GM19324 (cell line): ENCODE data around the gene CRYBA4.
A peak's percentile ranks its signal among the peaks of the same experiment; 100 is the strongest.

Experiments
- ATAC-seq: cut with Tn5 transposase; IDR thresholded peaks from one replicate; pipeline ENCODE4 v1.9.1; 2021; ENCODE audit warnings: mild to moderate bottlenecking, moderate library complexity; ENCODE audit not compliant: unreplicated experiment, low FRiP score

CRYBA4 gene

DNA sequence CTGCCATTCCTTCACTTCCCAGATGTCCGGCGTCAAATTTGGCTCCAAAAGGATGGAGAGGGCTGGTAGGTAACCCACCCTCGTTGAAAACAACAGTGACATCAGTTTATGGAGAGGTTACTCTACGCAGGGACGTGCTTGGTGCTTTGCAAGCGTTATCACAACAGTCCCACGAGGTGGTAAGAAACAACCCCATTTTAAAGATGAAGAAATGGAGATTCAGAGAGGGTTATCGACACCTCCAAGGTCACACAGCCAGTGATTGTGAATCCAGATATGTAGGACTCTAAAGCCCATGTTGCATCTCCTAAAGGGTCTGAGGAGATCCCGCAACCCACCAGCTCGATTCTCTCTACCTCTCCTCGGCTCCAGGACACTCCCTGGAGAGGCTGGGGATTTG is 36.4 kb downstream of the CRYBA4 start:
- no peak for ATAC-seq

DNA sequence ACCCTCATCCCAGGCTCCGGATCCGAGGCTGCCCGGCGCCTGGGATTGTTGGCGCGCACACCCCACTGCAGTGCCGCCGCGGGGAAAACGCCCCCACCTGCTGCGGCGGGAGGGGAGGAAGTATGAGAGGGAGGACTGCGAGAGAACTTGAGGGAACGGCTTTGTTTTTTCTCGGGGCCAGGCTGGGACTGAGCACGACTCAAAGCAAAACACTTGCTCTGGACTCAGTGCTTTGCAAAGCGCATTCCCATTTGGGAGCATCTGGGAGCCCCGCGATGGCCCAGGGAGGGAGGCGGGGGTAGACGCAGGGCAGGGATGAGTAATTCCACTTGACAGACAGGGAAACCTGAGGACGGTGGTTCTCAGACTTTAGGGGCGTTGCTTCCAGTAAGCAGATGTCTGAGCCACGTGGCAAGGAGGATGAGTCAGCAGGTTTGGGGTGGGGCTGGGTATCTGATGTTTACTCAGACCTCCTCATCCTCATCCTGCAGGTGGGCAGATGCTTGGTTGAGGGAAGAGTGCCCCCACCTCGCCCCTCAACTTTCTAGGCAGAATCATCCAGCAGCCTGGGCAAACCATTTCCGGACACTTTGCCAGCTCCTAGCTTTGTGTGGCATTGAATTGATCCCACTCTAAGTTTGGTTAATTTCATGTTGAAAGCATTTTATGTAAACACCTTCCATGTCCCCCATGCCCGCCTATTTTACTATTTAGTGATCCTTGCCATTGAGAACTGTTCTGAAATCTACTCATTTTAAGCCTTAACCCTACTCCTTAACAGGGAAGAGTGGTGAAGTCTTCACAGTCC is 37.1 kb downstream of the CRYBA4 start:
- no peak for ATAC-seq

DNA sequence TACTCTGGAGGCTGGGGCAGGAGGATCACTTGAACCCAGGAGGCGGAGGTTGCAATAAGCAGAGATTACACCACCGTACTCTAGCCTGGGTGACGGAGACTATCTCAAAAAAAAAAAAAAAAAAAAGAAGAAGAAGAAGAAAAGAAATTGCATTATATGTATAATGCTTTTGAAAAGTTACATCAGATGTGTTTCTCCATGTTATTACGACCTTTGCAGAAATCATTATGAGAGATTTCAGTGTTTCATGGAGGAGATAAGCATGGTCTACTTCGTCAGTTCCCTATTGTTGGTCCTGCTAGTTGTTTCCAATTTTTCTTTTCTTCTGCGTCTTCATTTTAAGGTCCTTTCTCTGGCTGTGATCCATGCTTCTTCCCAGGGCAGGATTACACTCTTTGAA is 38.6 kb downstream of the CRYBA4 start:
- ATAC-seq: no peak

DNA sequence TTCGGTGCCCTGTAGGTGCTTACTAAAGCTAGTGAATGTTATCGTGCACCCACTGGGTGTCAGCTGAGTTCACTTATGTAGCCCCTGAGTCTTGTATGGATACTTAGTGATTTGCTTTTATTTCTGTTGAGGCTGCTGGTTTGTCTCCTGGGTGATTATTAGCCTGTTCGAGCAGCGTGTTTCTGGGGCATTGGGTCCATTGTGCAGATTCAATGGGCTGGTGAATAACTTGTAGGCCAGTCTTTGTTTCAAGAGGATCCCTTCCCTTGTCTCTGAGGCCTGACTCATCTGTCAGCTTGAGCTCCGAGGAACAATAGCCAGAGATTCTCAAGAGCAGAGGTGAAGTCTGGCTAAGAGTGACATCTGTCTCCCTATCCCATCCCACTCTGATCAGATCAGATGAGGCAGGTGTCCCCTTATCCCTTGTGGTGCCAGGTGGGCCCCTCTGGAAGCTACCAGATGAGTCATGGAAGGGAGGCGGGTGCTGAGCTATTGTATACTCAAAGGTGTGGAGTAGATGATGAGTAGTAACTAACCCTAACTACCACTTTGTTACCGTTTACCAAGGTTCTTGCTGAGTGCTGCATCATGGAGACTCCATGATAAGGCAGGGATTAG is 39.3 kb downstream of the CRYBA4 start:
- no peak for ATAC-seq

DNA sequence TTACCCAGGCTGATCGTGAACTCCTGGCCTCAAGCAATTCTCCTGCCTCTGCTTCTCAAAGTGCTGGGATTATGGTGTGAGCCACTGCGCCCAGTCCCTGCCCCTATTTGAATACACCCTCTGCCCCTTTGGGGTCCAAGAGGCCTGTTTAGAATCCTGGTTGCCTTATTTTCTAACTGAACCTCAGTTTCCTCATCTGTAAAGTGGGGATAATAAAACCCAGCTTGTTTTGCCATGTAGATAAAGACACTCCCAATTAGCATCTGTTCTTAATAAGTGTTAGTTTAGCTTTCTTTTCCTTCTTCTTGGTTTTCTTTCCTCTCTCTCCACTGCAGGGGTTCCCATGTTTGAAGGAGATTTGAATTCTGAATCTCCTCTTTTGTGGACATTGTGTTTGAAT is 40.4 kb downstream of the CRYBA4 start:
- no peak for ATAC-seq

DNA sequence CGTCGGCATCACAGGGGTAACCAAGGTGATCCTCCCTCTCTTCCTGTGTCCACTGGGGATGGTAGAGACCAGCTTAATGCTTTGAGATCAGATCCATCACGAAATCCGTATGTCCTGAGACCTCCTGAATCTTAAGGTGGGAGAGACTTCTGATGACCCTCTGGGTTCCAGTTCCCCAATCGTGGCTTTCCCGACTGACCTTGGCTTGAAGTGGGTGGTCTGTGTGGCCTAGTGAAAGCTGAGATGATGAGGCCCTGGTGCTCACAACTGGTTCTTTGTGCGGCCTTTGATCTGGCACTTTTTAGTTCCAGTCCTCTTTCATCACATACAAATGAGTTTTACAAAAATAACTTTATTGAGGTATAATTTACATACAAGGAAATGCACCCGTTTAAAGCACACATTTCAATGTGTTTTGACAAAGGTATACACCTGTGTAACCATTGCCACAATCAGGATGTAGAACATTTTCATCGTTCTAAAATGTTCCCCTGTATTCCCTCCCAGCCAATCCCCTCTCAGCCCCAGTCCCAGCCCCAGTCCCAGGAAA is 41.7 kb downstream of the CRYBA4 start:
- no peak for ATAC-seq

DNA sequence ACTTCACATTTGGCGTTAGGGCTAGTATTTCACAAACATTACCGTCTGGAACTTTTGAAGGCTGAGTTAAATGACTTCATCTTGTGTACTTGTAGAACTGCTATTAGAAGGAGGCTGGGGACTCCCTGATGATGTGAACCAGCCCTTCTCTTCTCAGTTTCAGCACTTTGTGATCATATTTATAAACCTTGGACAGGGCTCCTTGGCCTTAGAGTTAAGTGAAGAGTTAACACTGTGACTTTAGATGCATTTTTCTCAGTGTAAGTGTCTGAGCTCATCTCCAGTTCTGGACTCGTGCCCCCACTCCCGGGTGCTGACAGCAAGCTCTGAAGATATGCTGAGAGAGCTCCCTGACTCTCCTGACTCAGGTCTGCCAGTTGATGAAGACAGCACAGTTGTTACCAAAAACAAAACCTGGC is 44.1 kb downstream of the CRYBA4 start:
- ATAC-seq: no peak

DNA sequence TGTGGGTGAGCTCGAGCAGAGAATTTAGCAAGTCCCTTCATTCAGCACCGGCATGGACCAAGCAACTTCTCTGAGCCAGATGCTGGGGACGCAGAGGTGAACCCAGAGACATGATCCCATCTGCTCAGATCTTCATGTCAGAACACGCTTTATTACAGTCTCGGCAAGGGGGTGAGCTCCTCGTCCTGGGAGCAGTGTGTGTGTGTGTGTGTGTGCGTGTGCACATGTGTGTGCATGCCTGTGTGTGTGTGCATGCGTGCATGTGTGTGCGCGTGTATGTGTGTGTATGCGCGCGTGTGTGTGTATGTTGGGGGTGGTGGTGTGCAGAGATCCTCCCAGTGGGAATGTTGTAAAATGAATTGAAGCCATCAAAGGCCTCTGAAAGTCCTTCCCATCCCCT is 45.4 kb downstream of the CRYBA4 start:
- no peak for ATAC-seq

DNA sequence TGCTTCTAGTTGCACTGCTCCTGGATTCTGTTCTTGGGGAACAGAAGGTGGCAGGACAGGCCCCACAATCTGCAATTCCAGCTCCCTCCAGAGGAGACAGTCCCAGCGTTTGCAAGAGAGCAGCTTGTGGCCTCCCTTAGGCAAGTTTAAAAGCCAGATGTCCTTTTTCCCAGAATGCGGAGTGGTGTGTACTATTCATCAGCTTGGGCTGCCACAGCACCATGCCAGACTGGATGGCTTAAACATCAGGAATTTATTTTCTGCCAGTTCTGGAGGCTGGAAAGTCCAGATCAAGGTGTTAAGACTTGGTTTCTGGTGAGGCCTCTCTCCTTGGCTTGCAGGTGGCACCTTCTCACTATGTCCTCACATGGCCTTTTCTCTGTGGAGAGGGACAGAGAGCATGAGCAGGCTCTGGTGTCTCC is 47.3 kb downstream of the CRYBA4 start:
- no peak for ATAC-seq

DNA sequence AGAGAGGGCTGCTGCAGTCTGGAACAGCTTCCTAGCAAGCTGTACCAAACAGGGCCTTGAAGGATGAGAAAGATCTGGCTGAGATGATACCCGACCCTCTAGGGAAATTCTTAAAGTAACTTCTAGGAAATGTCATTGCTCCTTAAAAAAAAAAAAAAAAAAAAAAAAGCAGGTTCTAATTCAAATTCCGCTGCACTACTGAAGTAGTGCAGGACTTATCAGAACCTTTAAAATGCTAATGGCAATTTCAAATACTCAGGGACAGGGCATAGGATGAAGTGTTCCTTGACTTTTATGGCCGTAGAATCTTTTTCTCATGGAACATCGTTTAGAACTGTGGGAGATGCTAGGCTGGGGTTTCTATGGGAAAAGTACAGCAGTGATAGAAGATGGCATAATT is 48.7 kb downstream of the CRYBA4 start:
- no peak for ATAC-seq

DNA sequence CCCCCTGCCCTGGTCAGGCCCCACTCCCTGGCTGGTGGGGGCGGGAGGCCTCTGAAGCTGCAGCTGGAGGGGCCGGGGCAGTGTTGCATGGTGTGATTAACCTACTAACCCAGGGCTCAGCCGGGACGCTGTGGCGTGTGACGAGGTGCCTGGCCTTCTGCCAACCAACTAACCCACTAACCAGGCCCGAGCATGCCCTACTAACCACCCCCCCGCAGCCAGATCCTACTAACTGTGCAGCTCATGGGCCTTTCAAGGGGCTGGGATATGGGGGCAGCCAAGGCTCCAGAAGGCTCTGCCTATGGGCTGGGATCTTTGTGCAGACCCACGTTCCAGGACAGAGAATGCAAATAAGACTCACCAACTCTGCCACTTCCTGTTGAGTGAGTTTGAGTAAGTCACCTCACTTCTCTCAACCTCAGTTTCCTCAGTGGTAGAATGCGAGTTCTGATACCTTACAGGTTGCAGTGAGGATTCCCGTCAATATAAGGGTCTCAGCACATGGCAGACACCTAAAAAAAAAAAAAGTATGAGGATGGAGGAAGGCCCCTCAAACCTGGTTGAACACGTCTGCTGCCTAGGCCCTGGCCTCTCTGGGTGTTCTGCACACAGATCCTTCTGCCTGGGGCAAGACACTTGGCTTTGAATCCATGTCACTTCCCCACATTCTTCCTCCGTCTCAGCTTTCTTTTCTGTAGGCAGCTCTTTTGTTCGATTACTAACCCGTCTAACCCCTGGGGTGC is 49.7 kb downstream of the CRYBA4 start:
- no peak for ATAC-seq

DNA sequence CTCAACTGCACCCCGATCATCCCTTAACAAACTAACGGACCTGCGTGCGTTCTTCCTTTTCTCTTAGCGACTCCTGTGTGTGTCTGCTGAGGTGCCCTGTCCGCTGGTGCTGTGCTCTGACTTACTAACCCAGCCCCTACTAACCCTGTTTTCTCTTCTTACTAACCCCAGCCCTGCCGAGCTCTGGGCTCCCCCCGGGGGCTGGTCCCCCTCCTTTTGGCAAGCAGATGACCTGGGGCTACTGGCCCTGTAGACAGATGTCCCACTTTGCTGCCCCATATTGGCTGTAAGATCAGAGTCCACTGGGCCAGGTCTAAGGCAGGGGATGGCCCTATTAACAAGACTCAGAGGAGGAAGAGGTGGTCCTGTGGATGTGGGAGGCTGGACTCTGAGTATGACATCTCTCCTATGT is 50.3 kb downstream of the CRYBA4 start:
- ATAC-seq: peak; percentile 1

DNA sequence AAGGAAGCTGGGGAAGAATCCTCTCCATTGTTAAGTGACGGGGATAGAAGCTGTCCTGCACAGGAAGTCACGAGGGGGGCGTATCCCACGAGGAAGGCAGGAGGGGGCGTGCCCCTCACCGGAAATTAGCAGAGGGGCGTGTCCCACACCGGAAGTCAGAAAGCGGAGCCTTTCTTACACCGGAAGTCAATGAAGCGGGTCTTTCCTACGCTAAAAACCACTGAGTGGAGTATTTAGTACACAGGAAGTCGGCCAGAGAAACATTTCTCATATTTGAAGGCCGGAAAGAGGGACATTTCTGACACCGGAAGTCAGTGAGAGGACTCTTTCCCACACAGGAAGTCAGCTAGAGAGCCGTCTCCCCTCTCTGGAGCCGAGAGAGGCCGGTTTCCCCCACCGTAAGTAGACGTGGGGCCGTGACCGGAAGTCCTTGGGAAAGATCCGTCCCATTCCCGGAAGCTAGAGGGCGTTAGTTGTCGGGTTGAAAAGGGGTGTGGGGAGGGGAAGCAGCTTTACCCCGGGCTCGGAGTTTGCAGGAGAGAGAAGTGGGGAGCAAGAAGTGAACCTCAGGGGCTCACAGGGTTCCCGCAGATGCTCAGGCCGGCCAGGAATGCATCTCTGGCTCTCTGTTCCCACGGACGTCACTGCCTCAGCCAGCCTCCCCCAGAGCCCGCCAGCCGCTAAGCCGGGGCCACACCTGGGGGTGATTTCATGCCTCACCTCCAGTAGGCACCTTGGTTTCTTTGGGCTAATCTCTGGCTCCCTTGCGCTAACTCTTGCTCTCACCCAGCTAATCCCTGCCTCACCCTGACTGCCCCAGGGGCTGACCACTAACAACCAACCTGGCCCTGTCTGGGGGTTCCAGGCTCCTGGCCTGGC is 51.1 kb downstream of the CRYBA4 start:
- ATAC-seq: peak; percentile 67

DNA sequence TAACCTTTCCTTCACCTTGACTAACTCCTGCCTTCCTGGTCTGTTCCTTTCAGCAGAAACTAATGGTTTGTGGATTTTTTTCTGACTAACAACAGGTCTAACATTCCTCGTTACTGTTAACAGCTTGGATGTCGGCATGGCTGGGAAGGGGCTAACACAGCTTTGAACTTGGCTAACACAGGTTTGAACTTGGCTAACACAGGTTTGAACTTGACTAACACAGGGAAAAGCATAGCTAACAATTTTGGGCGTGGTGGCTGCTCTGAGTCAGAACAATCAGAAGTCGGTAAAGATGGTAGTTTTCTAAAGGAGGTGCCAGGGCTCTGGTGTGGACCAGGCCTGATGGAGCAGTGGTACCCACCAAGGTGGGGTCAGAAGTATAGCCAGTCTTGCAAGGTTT is 51.7 kb downstream of the CRYBA4 start:
- ATAC-seq: no peak

DNA sequence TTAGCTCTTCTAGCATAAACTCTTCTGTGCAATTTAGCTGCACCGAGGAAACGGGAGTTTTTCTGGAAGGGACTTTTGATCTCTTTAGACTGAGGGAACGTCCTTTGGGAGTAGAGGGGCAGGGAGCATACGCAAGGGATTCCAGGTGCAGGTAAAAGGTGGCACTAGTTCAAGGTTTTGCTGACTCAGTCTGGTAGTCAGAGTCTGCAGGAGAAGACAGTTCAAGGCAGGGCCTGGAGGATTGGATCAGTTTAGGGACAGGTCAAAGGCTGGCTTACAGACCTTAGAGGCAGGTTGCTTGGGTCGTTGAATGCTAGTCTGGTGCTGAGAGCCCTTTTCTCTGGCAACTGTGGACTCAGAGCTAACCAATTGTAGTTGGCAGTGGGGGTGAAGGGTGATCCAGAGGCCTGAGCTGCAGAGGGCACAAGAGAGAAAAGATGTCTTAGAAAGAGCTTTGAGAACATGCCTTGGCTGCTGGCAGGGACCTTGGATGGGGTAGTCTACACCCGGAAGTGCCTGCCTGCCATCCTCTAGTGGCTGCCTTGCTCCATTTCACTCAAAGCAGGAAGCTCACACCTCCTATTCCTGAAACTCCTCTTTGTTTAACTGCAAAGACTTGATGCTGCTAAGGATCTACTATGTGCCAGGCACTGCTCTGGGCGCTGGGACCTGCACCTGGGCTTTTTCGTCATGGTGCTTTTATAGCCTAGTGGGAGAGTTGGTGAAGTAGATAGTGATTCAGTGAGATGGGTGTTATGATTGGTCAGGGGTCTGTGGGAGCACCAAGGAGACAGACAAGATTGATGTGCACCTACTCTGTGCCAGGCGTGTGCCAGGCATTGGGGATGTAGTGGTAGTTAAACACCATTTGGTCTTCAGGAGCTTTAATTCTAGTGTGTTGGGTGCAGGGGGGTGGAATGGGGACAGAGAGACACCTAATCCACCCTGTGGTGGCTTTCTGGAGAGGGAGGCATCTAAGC is 52.7 kb downstream of the CRYBA4 start:
- no peak for ATAC-seq

DNA sequence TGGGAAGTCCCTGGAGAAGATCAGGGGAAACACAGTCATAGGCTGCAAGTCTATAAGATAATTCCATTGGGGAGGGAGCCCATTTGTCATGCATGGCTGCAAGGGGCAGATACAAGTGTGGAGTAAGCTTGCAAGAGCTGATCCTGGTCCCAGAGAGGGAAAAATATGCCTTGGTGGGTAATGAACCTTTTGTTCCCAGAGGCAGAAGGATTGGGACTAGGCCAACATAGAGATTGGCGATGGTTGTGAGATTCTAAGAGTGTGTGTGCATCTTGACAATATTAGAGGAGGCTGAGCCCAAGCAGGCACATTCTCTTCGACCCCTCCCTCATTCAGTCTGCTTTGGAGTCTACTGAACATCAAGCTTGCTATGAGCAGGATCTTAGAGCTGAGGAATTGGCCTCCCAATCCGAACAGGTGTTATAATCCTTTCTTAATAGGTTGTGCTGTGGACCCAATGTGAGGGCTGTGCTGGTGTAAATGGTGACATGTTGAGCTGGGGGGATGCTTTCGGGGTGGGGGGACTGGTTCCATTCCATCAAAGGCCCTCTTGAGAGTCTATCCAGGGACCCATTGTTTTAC is 54.0 kb downstream of the CRYBA4 start:
- ATAC-seq: no peak

DNA sequence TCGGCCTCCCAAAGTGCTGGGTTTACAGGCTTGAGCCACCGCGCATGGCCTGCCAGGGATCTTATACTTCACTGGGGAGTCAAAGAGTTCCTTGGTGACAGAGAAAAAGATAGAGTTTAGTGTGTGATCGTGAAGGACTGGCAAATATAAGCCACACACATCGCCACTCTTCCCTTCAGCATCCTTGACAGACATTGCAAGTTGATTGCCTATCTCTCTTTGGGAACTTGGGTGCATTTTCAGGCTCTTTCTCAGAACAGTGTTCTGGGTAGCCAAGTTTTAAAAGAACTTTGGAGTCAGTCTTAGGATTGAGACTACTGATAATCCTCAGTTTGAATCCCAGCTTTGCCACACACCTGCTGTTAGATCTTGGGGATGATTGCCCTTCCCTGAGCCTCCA is 55.5 kb downstream of the CRYBA4 start:
- ATAC-seq: no peak

DNA sequence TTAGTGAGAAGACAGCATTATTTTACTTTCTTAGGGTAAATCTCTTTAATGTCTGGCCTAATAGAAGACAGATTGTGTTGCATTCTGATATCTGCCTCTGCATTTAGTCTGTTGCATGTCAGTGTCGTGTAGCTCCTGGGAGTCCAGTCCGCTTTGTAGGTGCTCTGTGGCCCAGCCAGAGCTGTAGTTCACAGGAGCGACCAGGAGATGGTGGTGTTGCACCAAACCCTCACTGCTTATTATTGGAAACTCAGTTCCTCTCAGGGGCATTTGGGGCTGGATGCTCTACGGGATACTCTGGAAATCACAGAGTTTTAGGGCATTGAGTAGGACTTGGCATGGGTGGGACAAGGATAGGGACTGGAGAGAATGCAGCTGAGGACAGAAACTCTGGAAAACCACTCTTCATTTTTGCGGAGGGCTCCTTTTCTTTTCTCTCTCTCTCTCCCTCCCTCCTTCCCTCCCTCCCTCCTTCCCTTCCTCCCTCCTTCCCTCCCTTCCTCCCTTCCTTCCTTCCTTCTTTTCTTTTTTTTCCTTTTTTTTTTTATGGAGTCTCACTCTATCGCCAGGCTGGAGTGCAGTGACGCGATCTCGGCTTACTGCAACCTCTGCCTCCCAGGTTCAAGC is 57.4 kb downstream of the CRYBA4 start:
- no peak for ATAC-seq
